PFSK-1 (cell line): ENCODE data around the gene KIAA0825.

Experiments
- POLR2AphosphoS5 ChIP-seq: IDR thresholded peaks from 2 replicates; pipeline ENCODE4 v1.6.1; 2012; ENCODE audit warnings: low read depth, mild to moderate bottlenecking, control low read depth, low read length, moderate library complexity
- SIN3A ChIP-seq: IDR thresholded peaks from 2 replicates; pipeline ENCODE4 v1.6.1; 2012; ENCODE audit warnings: mild to moderate bottlenecking, low read length, moderate library complexity, borderline replicate concordance; ENCODE audit not compliant: insufficient read depth
- TAF1 ChIP-seq: IDR thresholded peaks from 2 replicates; pipeline ENCODE4 v1.6.1; 2012; ENCODE audit warnings: low read length, control low read depth, borderline replicate concordance; ENCODE audit not compliant: insufficient read depth

DNA sequence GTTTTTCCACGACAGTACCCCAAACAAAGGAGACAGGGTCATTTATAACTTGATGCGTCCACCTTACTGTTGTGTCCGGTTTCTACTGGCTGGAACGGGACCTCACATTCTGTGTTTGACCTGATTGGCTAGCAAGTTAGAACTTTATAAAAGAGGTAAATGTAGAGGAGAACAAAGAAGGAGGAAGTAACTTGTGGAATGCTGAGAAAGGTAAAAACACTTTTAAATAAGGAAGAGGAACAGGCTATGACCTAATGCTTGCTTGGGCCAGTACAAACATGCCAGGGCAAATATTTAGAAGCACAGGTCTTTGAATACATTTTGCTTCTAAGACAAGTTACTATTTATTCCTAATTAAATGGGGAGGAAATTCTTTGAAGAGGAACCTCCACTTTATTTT, 251.6 kb downstream of the KIAA0825 start:
- TF ChIP-seq POLR2AphosphoS5 (no peak), TAF1 (no peak), SIN3A (no peak)
